GM21786 (cell line): ENCODE data around the gene RAP1A.

Source experiments
- ATAC-seq: cut with Tn5 transposase; IDR thresholded peaks from one replicate; pipeline ENCODE4 v1.9.1; 2021; ENCODE audit not compliant: unreplicated experiment

RAP1A gene

GRCh38 chr1:111619635-111620440, at the start of gene RAP1A:
Gene RAP1A (plus strand): TSS chr1:111619789. CDS start chr1:111691361, 71,572 bp downstream.
- ATAC-seq = peak; percentile 37

GRCh38 chr1:111569913-111570312, 49.7 kb upstream of the RAP1A start:
- ATAC-seq = no peak

GRCh38 chr1:111570781-111571181, 48.8 kb upstream of the RAP1A start:
- ATAC-seq = no peak

- no peak for ATAC-seq
Measured at GRCh38 chr1:111571239-111571638, 48.4 kb upstream of the RAP1A start.

- ATAC-seq = no peak
Measured at GRCh38 chr1:111571987-111572386, 47.6 kb upstream of the RAP1A start.

- ATAC-seq = no peak
Measured at GRCh38 chr1:111576547-111576946, 43.0 kb upstream of the RAP1A start.

- ATAC-seq = no peak
Measured at GRCh38 chr1:111577814-111578213, 41.8 kb upstream of the RAP1A start.

GRCh38 chr1:111581166-111581565, 38.4 kb upstream of the RAP1A start:
- ATAC-seq = no peak

- ATAC-seq = no peak
Measured at GRCh38 chr1:111582016-111582415, 37.6 kb upstream of the RAP1A start.

GRCh38 chr1:111582644-111583618, 36.7 kb upstream of the RAP1A start:
- no peak for ATAC-seq

GRCh38 chr1:111585447-111586086, 34.0 kb upstream of the RAP1A start:
- no peak for ATAC-seq

GRCh38 chr1:111586112-111586511, 33.5 kb upstream of the RAP1A start:
- ATAC-seq = no peak

GRCh38 chr1:111587509-111588174, 31.9 kb upstream of the RAP1A start:
- ATAC-seq = peak; percentile 42

GRCh38 chr1:111591937-111592336, 27.7 kb upstream of the RAP1A start:
- no peak for ATAC-seq

GRCh38 chr1:111592389-111593361, 26.9 kb upstream of the RAP1A start:
- ATAC-seq = peak; percentile 87

GRCh38 chr1:111593403-111594305, 25.9 kb upstream of the RAP1A start:
- no peak for ATAC-seq

- ATAC-seq = no peak
Measured at GRCh38 chr1:111594306-111594693, 25.3 kb upstream of the RAP1A start.

GRCh38 chr1:111595807-111596206, 23.8 kb upstream of the RAP1A start:
- ATAC-seq = no peak

- ATAC-seq = no peak
Measured at GRCh38 chr1:111596499-111596898, 23.1 kb upstream of the RAP1A start.
